IPS DF 19.7 (cell line): ENCODE results near the gene EVC.
"Not testable (repeated sequence)": the region's sequence is repeated elsewhere in the genome, so short reads cannot be mapped to it uniquely, and the experiment has no call there.

Source experiments
- DNase-seq: peaks from one replicate; pipeline ENCODE4 v3.0.0-alpha.2; 2013; ENCODE audit warnings: low read depth, low spot score

The EVC gene

DNA sequence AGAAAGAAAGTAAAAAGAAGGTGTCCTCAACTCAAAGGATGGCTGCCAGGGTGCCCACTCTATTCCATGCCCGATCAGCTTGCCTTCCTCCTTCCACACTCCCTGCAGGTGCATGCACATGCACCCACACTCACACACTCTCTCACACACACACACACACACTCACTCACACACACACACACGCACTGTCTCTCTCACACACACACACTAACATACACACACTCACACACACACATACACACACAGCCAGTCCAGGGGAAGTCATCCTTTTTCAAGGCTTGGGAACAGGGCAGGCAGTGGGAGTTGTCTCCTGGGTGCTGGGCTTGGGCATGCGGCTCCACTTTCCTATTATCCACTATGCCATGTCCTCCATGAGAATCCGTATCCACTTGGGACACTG lies 131.5 kb downstream of the EVC start:
- no peak for DNase-seq

DNA sequence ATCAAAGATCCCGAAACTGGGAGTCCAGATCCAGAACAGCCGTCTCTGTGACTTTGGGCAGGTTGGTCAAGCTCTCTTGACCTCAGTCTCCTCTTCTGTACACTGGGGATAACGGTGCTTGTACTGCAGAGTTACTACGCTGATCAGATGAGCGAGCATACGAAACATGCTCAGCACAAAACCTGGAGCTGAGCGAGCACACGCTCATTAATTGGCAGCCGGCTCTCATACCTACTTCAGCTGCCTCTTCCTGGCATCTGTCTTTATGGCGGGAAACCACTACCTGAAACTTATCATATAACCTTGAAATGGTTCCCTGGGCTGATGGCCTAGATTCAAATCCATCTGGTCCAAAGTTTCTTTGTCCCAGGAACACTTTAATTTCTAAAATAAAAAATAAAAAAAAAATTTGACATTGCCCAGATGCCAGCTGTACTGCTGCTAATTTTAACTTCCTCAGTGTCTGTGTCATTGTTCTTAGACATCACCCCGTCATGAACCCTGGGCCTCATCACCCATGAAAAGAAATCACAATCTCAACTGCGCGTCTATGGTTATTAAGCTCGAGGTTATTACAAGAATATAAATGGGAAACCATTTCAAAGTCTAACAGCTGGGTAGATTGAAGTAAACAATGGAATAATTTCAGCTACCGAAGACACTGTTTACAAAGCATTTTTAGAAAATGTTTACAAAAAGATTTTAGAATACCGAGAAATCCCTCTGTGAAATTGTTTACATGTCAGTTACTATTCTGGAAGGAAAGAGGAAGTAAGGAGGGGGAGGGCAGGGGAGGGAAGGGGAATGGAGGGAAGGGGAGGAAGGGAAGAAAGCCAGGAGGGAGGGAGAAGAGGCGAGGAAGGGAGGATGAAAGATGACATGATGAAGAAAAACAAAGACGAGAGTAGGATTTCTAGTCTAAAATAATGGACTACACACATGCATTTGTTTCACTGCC lies 132.9 kb downstream of the EVC start:
- no peak for DNase-seq

DNA sequence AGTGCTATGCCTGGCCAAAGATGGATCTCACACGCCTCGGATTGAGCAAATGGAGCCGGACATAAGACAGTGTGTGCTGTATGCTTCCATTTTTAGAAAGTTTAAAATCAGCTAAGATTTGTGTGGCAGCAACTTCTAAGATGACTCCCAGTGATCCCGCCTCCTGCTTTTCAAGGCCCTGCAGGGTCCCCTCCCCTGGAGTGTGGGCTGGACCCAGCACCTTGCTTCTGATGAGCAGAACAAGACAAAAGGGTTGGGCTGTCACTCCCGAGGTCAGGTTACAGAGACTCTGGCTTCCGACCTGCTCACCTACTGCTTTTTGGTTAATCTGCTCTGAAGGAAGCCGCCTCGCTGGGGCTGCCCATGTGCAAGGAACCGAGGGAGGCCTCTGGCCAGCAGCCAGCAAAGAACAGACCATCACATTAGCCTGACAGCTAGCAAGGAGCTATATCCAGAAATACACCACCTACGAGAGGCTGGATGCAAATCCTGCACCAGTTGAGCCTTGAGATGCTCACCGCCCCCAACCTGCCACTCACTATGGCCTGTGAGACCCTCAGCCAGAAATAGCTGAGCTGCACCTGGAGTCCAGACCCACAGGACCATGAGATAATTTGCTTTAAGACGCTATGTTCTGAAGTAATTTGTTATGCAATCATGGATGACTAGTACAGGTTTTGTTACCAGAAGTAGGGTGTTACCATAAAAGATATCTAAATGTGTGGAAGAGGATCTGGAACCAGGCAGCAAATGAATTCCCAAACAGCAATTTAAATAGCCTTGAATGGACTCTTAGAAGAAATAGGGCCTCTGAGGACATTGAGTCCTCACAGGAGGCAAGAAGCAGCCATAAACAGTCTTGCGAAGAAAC lies 134.3 kb downstream of the EVC start:
- no peak for DNase-seq

DNA sequence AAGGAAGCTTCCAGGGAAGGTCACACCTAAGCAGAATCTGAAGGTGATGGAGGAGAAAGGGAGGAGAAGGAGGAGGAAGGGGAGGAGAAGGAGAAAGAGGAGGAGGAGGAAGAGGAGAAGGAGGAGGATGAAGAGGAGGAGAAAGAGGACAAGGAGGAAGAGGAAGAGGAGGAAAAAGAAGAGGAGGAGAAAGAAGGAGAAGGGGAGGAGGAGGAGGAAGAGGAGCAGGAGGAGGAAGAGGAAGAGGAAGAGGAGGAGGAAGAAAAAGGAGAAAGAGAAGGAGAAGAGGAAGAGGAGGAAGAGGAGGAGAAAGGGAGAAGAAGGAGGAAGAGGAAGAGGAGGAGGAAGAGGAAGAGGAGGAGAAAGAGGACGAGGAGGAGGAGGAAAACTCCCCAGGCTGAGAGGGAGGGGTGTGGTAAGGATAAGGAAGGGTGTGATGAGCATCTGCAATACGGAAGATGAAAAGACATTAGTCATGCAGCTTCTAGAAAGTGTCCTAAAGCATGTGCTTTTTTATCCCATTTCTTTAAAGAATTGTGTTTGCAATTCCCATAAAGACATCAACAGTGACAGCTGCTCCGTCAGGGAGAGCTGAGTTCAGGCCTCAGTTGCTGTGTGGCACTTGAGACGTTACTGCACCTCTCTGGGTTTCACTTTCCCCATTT lies 140.8 kb downstream of the EVC start:
- no peak for DNase-seq

DNA sequence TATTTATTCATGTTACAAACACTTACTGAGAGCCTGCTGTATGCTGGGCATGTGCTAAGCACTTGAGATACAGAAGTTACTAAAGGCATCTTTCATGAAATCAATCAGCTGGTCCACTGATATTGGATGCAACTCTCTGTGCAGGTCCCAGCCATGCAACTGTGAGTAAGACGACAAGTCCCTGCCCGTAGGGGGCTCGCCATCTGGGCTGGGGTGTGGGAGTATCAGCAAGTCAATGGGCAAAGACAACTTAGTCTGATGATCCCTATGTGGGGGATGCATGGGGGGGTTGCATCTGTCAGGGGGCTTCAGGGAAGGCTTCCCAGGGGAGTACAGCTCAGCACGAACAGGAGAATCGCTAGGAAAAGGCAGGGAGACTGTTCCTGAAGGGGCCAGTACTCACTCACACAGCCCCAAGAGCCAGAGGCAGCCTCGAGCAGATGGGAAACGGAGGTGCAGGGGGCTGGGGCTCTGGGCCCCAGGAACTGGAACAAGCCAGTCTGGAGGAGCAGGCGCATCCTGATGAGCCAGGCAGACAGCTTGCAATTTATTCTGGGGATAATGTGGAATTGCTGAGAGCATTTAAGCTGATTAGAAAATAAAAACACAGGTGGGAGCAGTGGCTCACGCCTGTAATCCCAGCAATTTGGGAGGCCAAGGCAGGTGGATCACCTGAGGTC lies 141.7 kb downstream of the EVC start:
- DNase-seq: no peak

DNA sequence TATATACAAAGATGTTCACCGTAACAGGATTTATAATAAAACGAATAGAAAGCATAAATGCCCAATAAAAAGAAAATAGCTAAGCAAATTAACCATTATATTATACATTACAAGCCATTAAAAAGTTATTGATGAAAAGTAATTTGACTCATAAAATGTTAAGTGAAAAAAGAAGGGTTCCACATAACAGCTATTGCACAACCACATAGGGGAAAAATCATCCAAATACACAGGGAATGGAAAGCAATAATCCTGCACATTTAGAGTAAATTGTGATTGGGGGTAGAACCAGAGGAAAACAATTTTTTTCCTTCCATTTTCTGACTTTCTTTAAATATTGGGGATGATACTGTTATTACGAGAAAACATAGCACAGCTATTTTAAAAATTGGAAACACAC lies 143.9 kb downstream of the EVC start:
- no peak for DNase-seq

GRCh38 chr4:5856362-5856761 lies 145.4 kb downstream of the EVC start:
- not testable (repeated sequence) for DNase-seq

DNA sequence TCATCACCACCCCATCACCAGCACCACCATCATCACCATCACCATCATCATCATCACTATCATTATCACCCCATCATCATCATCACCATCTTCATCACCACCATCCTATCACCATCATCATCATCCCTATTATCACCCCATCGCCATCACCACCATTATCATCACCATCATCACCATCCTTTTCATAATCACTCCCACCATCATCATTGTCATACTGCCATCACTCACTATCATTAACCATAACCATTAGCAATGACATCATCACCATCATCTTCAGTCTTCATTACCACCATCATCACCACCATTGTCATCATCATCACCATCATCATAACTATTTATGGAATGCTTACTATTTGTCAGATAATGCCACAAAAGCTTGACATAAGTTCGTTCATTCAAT lies 146.2 kb downstream of the EVC start:
- no peak for DNase-seq

DNA sequence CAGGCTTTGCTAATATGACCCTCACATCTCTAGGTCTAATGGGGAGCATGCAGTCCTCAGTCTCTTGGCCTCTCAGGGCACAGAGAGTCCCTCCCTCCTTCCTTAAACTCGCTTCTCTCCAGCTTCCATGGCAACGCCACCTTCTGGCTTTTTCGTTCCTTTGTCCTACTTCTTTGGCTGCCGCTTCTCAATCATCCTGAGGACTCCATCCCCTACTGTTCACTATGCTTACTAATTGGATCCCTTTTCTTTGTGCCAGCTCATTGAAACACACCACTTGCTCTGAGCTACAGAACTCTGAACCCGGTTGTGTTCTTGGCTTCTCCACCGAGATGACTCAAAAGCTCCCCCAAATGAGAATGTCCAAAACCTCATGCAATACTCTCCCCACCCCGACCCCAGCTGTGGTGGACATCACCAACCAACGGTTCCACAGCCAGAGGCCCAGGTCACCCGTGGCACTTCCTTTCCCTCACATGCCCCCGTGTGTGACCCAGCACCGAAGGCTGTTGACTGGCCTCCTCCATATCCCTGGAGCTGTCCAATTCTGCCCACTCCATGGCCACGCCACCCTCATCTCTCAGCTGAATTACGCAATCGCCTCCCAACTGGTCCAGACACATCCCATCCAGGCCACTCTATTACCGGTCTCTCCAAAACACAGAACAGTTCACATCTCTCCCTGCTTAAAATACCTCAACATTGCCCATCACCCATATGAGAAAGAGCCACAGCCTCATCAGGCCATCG lies 147.2 kb downstream of the EVC start:
- no peak for DNase-seq

DNA sequence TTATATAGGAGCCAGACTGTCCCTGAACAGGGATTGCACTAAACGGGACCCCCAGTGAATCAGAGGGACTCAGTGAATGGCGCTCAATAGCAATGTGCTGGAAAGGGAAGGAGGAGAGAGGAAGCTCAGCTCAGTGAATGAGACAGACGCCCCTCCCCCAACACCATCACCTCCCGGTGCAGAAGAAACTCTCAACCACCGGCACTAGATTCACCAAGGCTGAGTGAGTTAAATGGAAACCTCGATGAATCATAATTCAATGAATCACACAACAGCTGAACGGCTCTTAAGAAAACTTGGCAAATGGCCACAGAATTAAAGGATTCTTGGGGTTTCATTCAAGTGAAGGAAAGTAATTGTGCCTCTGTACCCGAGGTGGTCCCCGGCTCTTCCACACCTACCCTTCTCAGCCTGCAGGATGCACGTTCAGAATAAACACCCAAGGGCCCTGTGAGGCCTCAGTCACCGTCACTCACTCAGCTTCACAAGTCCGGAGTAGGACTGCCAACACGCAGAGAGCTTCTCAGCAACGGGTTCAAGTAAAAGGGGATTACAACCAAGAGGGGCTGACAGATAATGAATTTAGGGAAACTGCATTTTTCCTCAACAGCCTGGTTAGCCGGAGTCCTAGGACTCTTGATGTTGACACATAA lies 152.6 kb downstream of the EVC start:
- no peak for DNase-seq
